ENCODE data around the gene FBXL20.

The FBXL20 gene

GRCh38 chr17:39231091-39231561 is 170.3 kb downstream of the FBXL20 start (continued):
- TF ChIP-seq ZNF449 (tag by site-specific recombination; IDR thresholded peaks at IDR 0.05) (no peak), ZNF423 (tag by site-specific recombination; IDR thresholded peaks at IDR 0.05) (peak; percentile 86), ZFP37 (tag by site-specific recombination; IDR thresholded peaks at IDR 0.05) (no peak), ZNF341 (tag by site-specific recombination; IDR thresholded peaks at IDR 0.05; ENCODE audit: low read depth) (peak; percentile 86), ZNF76 (tag by site-specific recombination; IDR thresholded peaks at IDR 0.05; ENCODE audit: borderline replicate concordance, low read depth) (peak; percentile 55; the same call in 1 of the 2 replicates), ZNF830 (tag by site-specific recombination; IDR thresholded peaks at IDR 0.05; ENCODE audit: low read depth) (no peak), ZNF600 (tag by site-specific recombination; IDR thresholded peaks at IDR 0.05) (peak; percentile 83), ZBTB20 (tag by site-specific recombination; IDR thresholded peaks at IDR 0.05) (peak; percentile 77; the same call in 1 of the 2 replicates), KLF1 (tag by site-specific recombination; IDR thresholded peaks at IDR 0.05) (no peak), ZIC2 (tag by site-specific recombination; IDR thresholded peaks at IDR 0.05) (peak; percentile 100), ZNF629 (tag by site-specific recombination; IDR thresholded peaks at IDR 0.05) (peak; percentile 58), ZBTB1 (tag by site-specific recombination; IDR thresholded peaks at IDR 0.05) (no peak), ZXDB (tag by site-specific recombination; IDR thresholded peaks at IDR 0.05) (no peak), ZFHX2 (tag by site-specific recombination; conservative IDR thresholded peaks at IDR 0.05) (peak; percentile 81), EGR2 (tag by site-specific recombination; IDR thresholded peaks at IDR 0.05; ENCODE audit: low read depth) (peak; percentile 66), ZNF335 (tag by site-specific recombination; conservative IDR thresholded peaks at IDR 0.05) (peak; percentile 38; the same call in 1 of the 2 replicates), ZEB2 (tag by site-specific recombination; IDR thresholded peaks at IDR 0.05) (peak; percentile 73), ZNF157 (tag by site-specific recombination; IDR thresholded peaks at IDR 0.05) (no peak), SP7 (tag by site-specific recombination; IDR thresholded peaks at IDR 0.05) (0 out of 2 replicates have a peak, but pooled peaks have one; percentile 38), ZBTB48 (tag by site-specific recombination; IDR thresholded peaks at IDR 0.05) (peak; percentile 87), PATZ1 (tag by site-specific recombination; IDR thresholded peaks at IDR 0.05) (peak; percentile 93)

GRCh38 chr17:39230361-39230760 is 171.1 kb downstream of the FBXL20 start:
- Histone ChIP-seq H3K4me1 (ENCODE audit: control insufficient read depth, insufficient read depth, low read length) (peaks cover 13% of the 10 kb centered on the region), H3K9me3 (ENCODE audit: control insufficient read depth, insufficient read depth, low read depth, low read length) (no peaks in the 10 kb centered on the region), H3K36me3 (ENCODE audit: control insufficient read depth in 2 of 2, insufficient read depth in 1 of 2, low read length in 2 of 2) (no peaks in the 10 kb centered on the region), H3K27ac (ENCODE audit: extremely low read depth, low read depth, low read length) (no peak overlapping the region), H3K4me3 (ENCODE audit: low read depth, low read length) (no peak overlapping the region)
- POLR2A ChIA-PET: interaction anchor here (3.0 kb wide), 1 partner anchor 31 kb away, joined by 19 read pairs; the partner anchor contains the start of gene RPL19
- CTCF ChIA-PET: interaction anchor here (1.0 to 20.9 kb wide), 5 partner anchors 10 to 393 kb away, joined by 5 to 733 read pairs (median 13); partner anchors contain the start of gene RPL19
- TF ChIP-seq HOXC10 (CRISPR knock-in tag; IDR thresholded peaks at IDR 0.05): no peak
- no peak for TF ChIP-seq ZNF585B (tag by site-specific recombination; IDR thresholded peaks at IDR 0.05)
- no peak for TF ChIP-seq ZNF621 (tag by site-specific recombination; IDR thresholded peaks at IDR 0.05)
- TF ChIP-seq ZNF114 (tag by site-specific recombination; IDR thresholded peaks at IDR 0.05): no peak
- no peak for TF ChIP-seq ZNF121 (tag by site-specific recombination; IDR thresholded peaks at IDR 0.05)
- TF ChIP-seq ZNF155 (tag by site-specific recombination; IDR thresholded peaks at IDR 0.05): no peak
- TF ChIP-seq HOXA7 (CRISPR knock-in tag; IDR thresholded peaks at IDR 0.05; ENCODE audit: borderline replicate concordance): no peak
- TF ChIP-seq KLF10 (tag by site-specific recombination; IDR thresholded peaks at IDR 0.05): no peak
- no peak for TF ChIP-seq ZNF558 (tag by site-specific recombination; IDR thresholded peaks at IDR 0.05)
- TF ChIP-seq ZNF560 (tag by site-specific recombination; IDR thresholded peaks at IDR 0.05; ENCODE audit: borderline replicate concordance): no peak
- TF ChIP-seq ELK4 (IDR thresholded peaks at IDR 0.05; ENCODE audit: borderline replicate concordance, low read depth, low read length): no peak
- TF ChIP-seq ZNF561 (tag by site-specific recombination; IDR thresholded peaks at IDR 0.05; ENCODE audit: borderline replicate concordance): no peak
- TF ChIP-seq PRDM1 (tag by site-specific recombination; IDR thresholded peaks at IDR 0.05): no peak

Measured in HEK293 (cell line).